SK-N-SH treated with all-trans-retinoic acid at 6 μM for 48 hours (cell line): ENCODE measurements around the gene CCDC183.

ENCODE experiments used
- ATAC-seq: fragments of 200-7000 bp; cut with Tn5 transposase; 3 replicates; pipeline ENCODE4 v1.9.1; 2020; ENCODE audit warnings: mild to moderate bottlenecking, moderate library complexity
- ARNTL ChIP-seq: fragments of 450-650 bp; formaldehyde crosslinking; IDR thresholded peaks from 2 replicates; pipeline ENCODE4 v1.5.0; 2020; ENCODE audit warnings: low read depth, mild to moderate bottlenecking, moderate library complexity, borderline replicate concordance
- BACH2 ChIP-seq: fragments of 250-450 bp; sonication (Bioruptor Pico); IDR thresholded peaks from 2 replicates; pipeline ENCODE4 v1.9.0; 2021; ENCODE audit warnings: mild to moderate bottlenecking, borderline replicate concordance
- CSDC2 ChIP-seq: fragments of 250-450 bp; sonication (Bioruptor Pico); IDR thresholded peaks from 2 replicates; pipeline ENCODE4 v1.5.0; 2020; ENCODE audit warnings: mild to moderate bottlenecking, moderate library complexity
- ESRRG ChIP-seq: fragments of 250-450 bp; sonication (Bioruptor Pico); IDR thresholded peaks from 2 replicates; pipeline ENCODE4 v1.6.1; 2021; ENCODE audit warnings: mild to moderate bottlenecking
- GLIS3 ChIP-seq: fragments of 250-450 bp; sonication (Bioruptor Pico); IDR thresholded peaks from 2 replicates; pipeline ENCODE4 v1.5.0; 2020; ENCODE audit warnings: mild to moderate bottlenecking, moderate library complexity
- ISL1 ChIP-seq: fragments of 250-450 bp; sonication (Bioruptor Pico); IDR thresholded peaks from 2 replicates; pipeline ENCODE4 v2.1.2; 2022; ENCODE audit warnings: mild to moderate bottlenecking, moderate library complexity
- OSR1 ChIP-seq: fragments of 250-450 bp; sonication (Bioruptor Pico); IDR thresholded peaks from 2 replicates; pipeline ENCODE4 v1.8.0; 2022; ENCODE audit warnings: moderate library complexity, mild to moderate bottlenecking, inconsistent platforms
- POU6F1 ChIP-seq: fragments of 250-450 bp; sonication (Bioruptor Pico); IDR thresholded peaks from 2 replicates; pipeline ENCODE4 v1.8.0; 2021; ENCODE audit warnings: low read depth, mild to moderate bottlenecking, moderate library complexity, borderline replicate concordance
- PPARA ChIP-seq: fragments of 250-450 bp; sonication (Bioruptor Pico); IDR thresholded peaks from 2 replicates; pipeline ENCODE4 v1.5.0; 2020; ENCODE audit warnings: mild to moderate bottlenecking, borderline replicate concordance
- SNAI2 ChIP-seq: fragments of 250-450 bp; sonication (Bioruptor Pico); IDR thresholded peaks from 2 replicates; pipeline ENCODE4 v1.5.0; 2020; ENCODE audit warnings: mild to moderate bottlenecking, moderate library complexity
- TCF4 ChIP-seq: fragments of 250-450 bp; sonication (Bioruptor Pico); IDR thresholded peaks from 2 replicates; pipeline ENCODE4 v1.8.0; 2021; ENCODE audit warnings: mild to moderate bottlenecking, moderate library complexity, borderline replicate concordance
- TOX ChIP-seq: fragments of 250-450 bp; sonication (Bioruptor Pico); IDR thresholded peaks from 2 replicates; pipeline ENCODE4 v1.8.0; 2021; ENCODE audit warnings: mild to moderate bottlenecking, moderate library complexity, borderline replicate concordance
- ZC3H10 ChIP-seq: fragments of 250-450 bp; sonication (Bioruptor Pico); IDR thresholded peaks from 2 replicates; pipeline ENCODE4 v1.5.1; 2021; ENCODE audit warnings: mild to moderate bottlenecking, moderate library complexity
- ZFP3 ChIP-seq: fragments of 250-450 bp; sonication (Bioruptor Pico); IDR thresholded peaks from 2 replicates; pipeline ENCODE4 v1.5.0; 2020; ENCODE audit warnings: mild to moderate bottlenecking, moderate library complexity
- ZFP30 ChIP-seq: fragments of 450-650 bp; formaldehyde crosslinking; IDR thresholded peaks from 2 replicates; pipeline ENCODE4 v1.5.0; 2022; ENCODE audit warnings: mild to moderate bottlenecking, moderate library complexity
- ZNF565 ChIP-seq: fragments of 450-650 bp; formaldehyde crosslinking; conservative IDR thresholded peaks from 2 replicates; pipeline ENCODE4 v1.5.0; 2020; ENCODE audit warnings: low read depth, mild to moderate bottlenecking, moderate library complexity
- ZNF70 ChIP-seq: fragments of 450-650 bp; formaldehyde crosslinking; IDR thresholded peaks from 2 replicates; pipeline ENCODE4 v1.5.0; 2020; ENCODE audit warnings: mild to moderate bottlenecking, moderate library complexity
- ZNF8 ChIP-seq: fragments of 450-650 bp; formaldehyde crosslinking; IDR thresholded peaks from 2 replicates; pipeline ENCODE4 v1.5.0; 2020; ENCODE audit warnings: mild to moderate bottlenecking, moderate library complexity
- TF ChIP-seq, protein P1 (sequence below): fragments of 250-450 bp; sonication (Bioruptor Pico); IDR thresholded peaks from 2 replicates; pipeline ENCODE4 v1.5.1; 2020; ENCODE audit warnings: low read depth, mild to moderate bottlenecking, moderate library complexity
- TF ChIP-seq, protein P2 (sequence below): fragments of 250-450 bp; sonication (Bioruptor Pico); IDR thresholded peaks from 2 replicates; pipeline ENCODE4 v1.5.1; 2021; ENCODE audit warnings: mild to moderate bottlenecking, moderate library complexity
- TF ChIP-seq, protein P3 (sequence below): fragments of 250-450 bp; sonication (Bioruptor Pico); IDR thresholded peaks from 2 replicates; pipeline ENCODE4 v1.8.0; 2020; ENCODE audit warnings: mild to moderate bottlenecking, moderate library complexity, borderline replicate concordance

CCDC183 gene

DNA sequence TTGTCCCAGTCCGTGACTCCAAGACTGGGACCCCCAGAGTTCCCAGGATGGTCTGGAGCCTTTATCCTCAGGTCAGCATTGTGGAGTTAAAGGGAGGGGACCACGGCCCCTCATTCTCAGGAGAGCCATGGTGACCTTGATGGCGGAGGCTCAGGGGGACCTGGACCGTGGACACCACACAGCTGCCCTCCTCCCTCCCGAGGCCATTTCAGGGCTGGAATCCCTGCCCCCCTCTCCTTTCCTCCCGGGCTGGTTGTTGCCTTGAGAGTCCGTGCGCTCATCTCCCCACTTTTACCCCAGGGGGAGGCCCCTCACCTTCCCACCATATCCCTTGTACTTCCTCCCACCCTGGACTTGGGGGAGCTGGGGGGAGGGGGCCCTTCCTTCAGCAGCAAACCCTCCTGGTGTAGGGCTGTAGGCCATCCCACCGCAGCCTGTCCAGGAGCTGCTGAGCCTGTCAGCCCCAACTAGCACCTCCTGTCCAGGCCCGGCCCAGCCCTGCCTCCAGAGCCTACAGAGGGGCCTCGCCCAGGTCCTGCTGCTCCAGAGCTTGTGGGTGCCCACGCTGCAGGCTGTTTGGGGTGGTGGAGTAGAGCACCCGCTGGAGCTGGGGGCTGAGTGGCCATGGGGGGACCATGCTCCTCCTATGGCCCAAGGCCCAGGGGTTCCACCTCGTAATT, 31.8 kb downstream of the CCDC183 start:
- no peak for TF ChIP-seq PPARA (CRISPR knock-in tag)
- TF ChIP-seq OSR1 (CRISPR knock-in tag): no peak
- no peak for TF ChIP-seq SNAI2 (CRISPR knock-in tag)
- TF ChIP-seq ESRRG (CRISPR knock-in tag): no peak
- TF ChIP-seq ZNF70: no peak
- TF ChIP-seq, protein P1, sequence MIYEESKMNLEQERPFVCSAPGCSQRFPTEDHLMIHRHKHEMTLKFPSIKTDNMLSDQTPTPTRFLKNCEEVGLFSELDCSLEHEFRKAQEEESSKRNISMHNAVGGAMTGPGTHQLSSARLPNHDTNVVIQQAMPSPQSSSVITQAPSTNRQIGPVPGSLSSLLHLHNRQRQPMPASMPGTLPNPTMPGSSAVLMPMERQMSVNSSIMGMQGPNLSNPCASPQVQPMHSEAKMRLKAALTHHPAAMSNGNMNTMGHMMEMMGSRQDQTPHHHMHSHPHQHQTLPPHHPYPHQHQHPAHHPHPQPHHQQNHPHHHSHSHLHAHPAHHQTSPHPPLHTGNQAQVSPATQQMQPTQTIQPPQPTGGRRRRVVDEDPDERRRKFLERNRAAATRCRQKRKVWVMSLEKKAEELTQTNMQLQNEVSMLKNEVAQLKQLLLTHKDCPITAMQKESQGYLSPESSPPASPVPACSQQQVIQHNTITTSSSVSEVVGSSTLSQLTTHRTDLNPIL (CRISPR knock-in tag): no peak
- no peak for TF ChIP-seq TOX
- TF ChIP-seq, protein P2, sequence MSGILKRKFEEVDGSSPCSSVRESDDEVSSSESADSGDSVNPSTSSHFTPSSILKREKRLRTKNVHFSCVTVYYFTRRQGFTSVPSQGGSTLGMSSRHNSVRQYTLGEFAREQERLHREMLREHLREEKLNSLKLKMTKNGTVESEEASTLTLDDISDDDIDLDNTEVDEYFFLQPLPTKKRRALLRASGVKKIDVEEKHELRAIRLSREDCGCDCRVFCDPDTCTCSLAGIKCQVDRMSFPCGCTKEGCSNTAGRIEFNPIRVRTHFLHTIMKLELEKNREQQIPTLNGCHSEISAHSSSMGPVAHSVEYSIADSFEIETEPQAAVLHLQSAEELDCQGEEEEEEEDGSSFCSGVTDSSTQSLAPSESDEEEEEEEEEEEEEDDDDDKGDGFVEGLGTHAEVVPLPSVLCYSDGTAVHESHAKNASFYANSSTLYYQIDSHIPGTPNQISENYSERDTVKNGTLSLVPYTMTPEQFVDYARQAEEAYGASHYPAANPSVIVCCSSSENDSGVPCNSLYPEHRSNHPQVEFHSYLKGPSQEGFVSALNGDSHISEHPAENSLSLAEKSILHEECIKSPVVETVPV (CRISPR knock-in tag): no peak
- TF ChIP-seq, protein P3, sequence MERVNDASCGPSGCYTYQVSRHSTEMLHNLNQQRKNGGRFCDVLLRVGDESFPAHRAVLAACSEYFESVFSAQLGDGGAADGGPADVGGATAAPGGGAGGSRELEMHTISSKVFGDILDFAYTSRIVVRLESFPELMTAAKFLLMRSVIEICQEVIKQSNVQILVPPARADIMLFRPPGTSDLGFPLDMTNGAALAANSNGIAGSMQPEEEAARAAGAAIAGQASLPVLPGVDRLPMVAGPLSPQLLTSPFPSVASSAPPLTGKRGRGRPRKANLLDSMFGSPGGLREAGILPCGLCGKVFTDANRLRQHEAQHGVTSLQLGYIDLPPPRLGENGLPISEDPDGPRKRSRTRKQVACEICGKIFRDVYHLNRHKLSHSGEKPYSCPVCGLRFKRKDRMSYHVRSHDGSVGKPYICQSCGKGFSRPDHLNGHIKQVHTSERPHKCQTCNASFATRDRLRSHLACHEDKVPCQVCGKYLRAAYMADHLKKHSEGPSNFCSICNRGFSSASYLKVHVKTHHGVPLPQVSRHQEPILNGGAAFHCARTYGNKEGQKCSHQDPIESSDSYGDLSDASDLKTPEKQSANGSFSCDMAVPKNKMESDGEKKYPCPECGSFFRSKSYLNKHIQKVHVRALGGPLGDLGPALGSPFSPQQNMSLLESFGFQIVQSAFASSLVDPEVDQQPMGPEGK (CRISPR knock-in tag): no peak
- no peak for TF ChIP-seq BACH2 (CRISPR knock-in tag)
- TF ChIP-seq ZNF565 (CRISPR knock-in tag): no peak
- TF ChIP-seq ZFP30 (CRISPR knock-in tag): no peak
- TF ChIP-seq CSDC2: no peak
- no peak for TF ChIP-seq GLIS3
- TF ChIP-seq ISL1: no peak
- no peak for ATAC-seq

DNA sequence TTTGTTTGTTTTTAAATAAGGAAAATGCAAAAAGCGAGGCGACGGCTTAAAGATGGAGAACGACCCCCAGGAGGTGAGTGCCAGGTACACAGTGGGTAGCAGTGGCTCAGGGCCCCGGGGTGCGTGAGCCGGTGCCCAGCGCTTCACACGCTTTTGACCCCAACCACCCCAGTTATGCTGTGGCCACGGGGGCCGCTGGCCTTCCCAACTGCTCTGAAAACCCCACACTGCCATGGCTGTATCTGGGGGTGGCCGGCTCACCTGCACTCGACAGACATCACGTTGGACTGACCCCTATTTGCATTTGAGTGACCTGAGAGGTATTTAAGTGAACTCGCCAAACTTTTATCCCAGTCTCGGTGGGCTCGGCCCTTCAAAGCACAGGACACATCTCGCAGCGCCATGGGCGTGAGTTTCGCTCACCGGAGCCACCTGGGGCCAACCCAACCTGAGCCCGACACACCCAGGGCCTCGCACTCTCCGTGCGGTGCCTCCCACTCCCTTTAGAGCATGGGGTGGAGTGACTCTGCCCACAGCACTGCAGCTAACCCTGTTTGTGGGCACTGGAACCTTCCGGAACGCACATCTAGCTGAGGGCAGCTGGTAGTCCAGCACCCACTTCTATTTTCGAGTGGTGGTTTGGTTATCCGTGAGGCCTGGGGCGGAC, 32.5 kb downstream of the CCDC183 start:
- TF ChIP-seq ZFP3 (CRISPR knock-in tag) (no peak), ISL1 (no peak), ZNF8 (CRISPR knock-in tag) (no peak), SNAI2 (CRISPR knock-in tag) (no peak), OSR1 (CRISPR knock-in tag) (no peak), ARNTL (no peak), TCF4 (CRISPR knock-in tag) (no peak), CSDC2 (no peak), BACH2 (CRISPR knock-in tag) (no peak)
- TF ChIP-seq, protein P3 (CRISPR knock-in tag): no peak
- TF ChIP-seq, protein P2 (CRISPR knock-in tag): no peak
- no peak for ATAC-seq

GRCh38 chr9:136829412-136829811, 33.3 kb downstream of the CCDC183 start:
- no peak for ATAC-seq
- TF ChIP-seq PPARA (CRISPR knock-in tag): no peak
- TF ChIP-seq GLIS3: no peak
- no peak for TF ChIP-seq ZFP30 (CRISPR knock-in tag)
- no peak for TF ChIP-seq OSR1 (CRISPR knock-in tag)
- TF ChIP-seq TCF4 (CRISPR knock-in tag): no peak
- TF ChIP-seq ZNF565 (CRISPR knock-in tag): no peak
- TF ChIP-seq POU6F1 (CRISPR knock-in tag): no peak
- TF ChIP-seq, protein P1 (CRISPR knock-in tag): no peak
- no peak for TF ChIP-seq BACH2 (CRISPR knock-in tag)
- no peak for TF ChIP-seq ZFP3 (CRISPR knock-in tag)
- TF ChIP-seq ZC3H10 (CRISPR knock-in tag): no peak
- no peak for TF ChIP-seq ISL1
- no peak for TF ChIP-seq CSDC2
- TF ChIP-seq, all 23 proteins: peak for 0
